HG03135 (cell line): ENCODE data around the gene S100P.
"Not testable (repeated sequence)": the region's sequence is repeated elsewhere in the genome, so short reads cannot be mapped to it uniquely, and the experiment has no call there.

Experiments used
- ATAC-seq: cut with Tn5 transposase; IDR thresholded peaks from one replicate; pipeline ENCODE4 v1.9.1; 2021; ENCODE audit warnings: mild to moderate bottlenecking, moderate library complexity; ENCODE audit not compliant: unreplicated experiment

S100P gene

DNA sequence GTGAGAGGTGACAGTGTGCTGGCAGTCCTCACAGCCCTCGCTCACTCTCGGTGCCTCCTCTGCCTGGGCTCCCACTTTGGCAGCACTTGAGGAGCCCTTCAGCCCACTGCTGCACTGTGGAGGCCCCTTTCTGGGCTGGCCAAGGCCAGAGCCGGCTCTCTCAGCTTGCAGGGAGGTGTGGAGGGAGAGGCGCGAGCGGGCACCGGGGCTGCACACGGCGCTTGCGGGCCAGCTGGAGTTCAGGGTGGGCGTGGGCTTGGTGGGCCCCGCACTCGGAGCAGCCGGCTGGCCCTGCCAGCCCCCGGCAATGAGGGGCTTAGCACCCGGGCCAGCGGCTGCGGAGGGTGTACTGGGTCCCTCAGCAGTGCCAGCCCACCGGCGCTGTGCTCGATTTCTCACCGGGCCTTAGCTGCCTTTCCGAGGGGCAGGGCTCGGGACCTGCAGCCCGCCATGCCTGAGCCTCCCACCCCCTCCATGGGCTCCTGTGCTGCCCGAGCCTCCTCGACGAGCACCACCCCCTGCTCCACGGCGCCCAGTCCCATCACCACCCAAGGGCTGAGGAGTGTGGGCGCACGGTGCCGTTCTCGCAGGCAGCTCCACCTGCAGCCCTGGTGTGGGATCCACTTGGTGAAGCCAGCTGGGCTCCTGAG lies 21.0 kb upstream of the S100P start:
- not testable (repeated sequence) for ATAC-seq

DNA sequence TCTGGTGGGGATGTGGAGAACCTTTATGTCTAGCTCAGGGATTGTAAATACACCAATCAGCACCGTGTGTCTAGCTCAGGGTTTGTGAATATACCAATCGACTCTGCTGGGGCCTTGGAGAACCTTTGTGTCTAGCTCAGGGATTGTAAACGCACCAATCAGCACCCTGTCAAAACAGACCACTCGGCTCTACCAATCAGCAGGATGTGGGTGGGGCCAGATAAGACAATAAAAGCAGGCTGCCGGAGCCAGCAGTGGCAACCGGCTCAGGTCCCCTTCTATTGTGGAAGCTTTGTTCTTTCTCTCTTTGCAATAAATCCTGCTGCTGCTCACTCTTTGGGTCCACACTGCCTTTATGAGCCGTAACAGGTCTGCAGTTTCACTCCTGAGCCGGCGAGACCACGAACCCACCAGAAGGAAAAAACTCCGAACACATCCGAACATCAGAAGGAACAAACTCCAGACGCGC lies 20.5 kb upstream of the S100P start:
- not testable (repeated sequence) for ATAC-seq

DNA sequence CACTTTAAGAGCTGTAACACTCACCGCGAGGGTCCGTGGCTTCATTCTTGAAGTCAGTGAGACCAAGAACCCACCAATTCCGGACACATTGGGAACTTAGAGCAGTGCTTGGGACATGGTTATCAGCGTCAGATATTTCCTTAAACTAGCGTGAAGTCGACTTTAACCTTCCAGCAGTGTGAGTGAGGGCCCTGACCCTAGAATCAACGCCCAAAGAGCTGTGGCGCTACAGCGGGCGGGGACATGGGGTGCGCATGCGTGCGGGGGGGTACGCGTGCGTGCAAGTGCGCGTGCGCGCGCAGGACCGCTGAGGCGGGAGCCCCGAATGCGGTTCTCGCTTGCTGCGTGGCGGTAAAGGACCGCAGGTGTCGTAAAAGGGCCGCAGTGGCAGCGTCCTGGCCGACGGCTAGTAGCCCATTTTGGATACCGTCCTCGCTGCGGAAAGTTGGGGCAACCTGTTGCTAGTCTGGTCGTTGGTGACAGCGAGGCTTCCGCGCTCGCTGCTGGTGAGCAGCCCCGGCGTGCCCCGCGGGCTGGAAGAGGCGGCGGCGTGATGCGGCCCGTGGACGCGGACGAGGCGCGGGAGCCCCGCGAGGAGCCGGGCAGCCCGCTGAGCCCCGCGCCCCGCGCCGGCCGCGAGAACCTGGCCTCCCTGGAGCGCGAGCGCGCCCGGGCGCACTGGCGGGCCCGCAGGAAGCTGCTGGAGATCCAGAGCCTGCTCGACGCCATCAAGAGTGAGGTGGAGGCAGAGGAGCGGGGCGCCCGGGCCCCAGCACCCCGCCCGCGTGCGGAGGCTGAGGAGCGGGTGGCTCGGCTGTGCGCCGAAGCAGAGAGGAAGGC lies 19.8 kb upstream of the S100P start:
- ATAC-seq = peak; percentile 77

DNA sequence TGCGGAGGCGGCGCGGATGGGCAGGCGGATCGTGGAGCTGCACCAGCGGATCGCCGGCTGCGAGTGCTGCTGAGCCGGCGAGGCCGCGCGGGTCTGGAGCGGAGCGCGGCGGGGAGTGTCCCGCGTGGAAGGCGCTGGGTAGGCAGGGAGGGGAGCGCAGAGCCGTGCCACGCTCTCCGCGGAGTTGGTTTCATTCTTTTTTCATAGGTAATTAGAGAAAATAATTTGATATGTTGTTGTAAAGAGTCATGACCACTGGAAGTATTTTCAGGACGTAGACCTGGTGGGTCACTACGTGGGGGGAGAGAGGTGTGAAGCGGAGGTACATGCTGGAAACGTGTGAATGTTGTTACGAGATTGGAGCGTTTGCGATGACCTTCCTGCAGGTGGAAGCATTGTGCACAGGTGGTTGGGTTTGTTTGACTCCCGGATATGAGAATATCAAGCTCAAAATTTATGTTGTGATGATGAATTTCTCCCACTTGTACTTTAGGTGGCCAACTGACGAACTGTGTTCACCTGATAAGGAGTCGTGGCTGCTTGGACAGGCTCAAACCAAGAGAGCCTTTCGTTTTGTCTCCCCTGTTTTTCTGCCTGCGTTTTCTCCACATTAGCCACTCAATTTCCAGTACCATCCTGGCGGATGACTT lies 19.1 kb upstream of the S100P start:
- ATAC-seq = peak; percentile 41

DNA sequence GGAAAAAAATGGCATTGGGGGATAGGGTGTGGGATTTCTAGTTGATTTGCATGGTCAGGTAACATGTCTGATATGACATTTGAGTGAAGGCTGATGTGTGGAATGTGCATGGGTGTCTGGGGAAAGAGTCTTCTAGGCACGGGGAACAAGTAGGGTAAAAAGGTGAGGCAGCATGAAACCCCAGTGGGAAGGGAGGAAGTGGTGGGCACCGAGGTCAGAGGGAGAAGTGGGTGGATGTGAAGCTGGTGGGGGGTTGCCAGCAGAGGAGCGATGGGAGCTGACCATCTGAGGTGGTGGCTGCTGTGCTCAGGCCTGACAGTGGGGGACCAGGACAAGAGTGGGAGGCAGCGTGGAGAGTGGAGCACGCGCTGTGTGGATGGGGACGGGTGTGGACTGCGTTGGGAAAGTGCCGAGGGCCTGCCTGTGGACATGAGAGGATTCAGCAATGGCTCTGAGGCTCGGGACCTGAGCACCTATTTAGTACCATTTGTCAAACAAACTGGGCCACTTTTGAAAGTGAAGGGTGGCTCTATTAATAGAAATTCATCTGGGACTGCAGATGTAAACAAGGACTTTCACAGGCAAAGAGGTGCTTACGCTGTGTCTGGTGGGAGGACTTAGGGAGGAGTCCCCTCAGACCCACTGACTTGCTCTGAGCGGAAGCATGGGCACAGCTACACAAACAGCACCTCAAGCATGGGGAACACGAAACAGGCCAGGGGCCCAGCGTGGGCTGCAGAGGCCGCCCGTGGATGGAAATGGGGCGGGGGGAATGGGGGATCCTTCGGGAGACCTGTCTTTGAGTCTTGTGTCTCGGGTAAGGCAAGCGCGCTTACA lies 16.7 kb upstream of the S100P start:
- ATAC-seq = no peak

DNA sequence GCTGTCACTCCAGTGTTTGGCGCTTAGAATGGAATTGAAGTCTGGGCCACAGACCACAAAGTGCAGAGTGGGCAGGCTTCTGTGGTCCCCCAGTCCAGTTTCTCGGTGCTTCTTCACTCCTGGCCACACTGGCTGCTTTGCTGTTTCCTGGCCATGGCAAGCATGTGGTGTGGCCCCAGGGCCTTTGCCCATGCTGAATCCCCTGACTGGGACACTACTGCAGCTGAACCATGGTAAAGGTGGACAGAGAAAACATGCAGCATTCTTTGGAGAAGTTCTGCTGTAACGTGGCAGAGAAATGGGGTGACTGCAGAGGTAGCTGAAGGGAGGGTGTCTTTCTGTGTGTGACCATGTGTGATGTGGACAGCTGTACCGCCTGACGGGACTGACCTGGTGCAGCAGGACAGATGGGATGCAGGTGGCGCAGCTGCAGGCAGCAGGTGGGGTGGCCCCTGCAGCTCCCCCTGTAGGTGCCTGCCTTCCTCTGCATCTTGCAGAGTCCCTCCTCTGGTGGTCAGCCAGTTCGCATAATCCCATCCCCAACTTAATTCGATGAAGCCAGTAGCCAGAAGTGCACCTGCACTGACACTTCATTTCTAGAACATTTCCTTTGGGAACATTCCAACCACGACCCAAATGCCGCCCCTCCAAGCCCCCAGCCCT lies 13.2 kb upstream of the S100P start:
- no peak for ATAC-seq

DNA sequence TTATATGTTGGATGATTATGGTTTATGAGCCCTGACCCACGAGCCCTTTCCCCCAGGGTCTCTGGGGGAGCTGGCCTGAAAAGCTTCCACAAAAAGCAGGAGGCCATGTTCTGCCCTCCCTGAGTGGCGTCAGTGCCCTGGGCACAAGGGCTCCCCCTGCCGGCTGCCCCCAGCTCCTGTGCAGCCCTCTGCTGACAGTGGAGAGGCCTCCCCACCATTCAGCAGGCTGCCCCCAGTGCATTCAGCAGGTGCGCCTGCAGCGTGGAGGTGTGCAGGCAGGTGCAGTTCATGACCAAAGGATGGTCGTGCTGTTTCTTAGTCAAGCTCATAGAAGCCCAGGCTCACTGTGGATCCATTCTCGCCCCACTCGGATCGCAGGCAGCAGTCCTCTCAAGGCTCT lies 12.5 kb upstream of the S100P start:
- ATAC-seq = no peak

DNA sequence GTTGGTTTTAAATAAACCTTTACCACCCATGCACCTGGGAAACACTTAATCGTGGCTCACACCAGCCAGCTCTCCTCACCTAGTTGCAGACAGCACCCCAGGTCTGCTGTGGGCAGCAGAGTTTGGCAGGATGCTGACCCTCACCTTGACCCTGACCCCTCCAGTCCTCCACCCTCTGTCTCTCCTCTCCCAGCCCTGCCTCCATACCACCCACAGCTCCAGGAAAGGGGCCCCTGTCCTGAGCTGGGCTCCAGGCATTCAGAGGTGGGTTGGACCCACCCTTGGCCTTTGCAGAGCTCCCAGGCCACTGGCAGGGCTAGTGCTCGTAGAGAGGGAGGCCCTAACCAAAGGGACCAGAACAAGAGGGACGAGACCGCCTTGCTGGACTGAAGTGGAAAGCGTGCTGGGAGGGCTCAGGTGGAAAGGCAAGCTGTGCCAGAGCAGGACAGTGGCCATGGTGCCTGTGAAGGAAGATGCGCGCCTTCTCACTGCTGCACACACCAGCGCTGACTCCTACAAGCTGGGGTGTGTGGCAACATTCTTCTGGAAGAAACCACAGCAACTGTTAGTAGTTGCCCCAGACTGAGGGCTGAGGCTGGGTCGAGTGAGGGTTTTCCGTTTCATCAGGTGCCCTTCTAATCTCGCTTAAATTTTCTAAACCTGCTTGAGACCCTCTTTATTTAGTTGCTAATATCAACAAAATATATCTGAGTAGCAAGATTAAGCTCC lies 10.7 kb upstream of the S100P start:
- ATAC-seq = no peak

DNA sequence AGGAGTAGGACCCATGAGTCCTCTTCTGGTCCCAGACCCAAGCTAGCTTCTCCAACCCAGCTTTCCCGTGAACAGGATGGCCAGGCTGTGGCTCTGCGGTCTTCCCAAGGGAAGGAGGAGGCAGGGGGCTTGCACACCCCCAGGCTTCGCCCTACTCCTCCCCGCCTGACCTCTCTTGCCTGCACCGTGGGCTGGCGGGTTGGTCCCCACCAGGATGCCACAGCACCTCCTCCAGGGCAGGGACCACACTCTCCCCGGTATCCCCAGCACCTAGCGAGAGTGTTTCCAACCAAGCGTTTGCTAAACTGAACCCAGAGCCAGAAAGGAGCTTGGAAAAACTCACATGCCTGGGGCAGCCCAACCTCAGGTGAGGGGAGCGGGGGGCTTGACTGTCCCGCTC lies 9.0 kb upstream of the S100P start:
- ATAC-seq = no peak

DNA sequence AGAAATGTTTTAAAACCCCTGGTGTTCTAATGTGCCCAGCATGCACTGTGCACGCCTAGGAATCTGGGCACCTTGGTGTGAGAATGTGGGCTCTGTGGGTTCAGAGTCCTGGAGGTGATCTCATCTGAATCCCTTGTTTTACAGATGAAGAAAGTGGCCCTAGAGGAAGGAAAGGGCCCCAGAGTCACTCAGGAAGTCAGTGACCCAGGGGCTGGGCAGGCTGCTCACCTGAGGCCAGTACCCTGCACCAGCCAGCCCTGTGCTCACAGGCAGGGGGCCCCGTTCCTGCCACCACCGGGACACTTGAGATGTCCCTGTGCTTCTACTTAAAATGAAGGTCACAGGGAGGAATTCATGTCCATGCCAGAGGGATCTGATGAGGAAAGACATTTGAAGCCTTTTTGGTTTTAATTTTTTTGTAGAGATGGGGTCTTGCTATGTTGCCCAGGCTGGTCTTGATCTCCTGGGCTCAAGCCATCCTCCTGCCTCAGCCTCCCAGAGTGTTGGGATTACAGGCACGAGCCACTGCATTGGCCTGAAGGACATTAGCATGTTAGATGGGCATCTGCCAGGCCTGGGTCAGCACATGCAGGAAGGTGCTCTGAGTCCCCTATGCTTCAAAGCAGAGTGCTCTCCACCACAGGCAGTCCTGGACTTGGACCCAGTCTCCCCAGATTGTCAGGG lies 7.4 kb upstream of the S100P start:
- no peak for ATAC-seq

DNA sequence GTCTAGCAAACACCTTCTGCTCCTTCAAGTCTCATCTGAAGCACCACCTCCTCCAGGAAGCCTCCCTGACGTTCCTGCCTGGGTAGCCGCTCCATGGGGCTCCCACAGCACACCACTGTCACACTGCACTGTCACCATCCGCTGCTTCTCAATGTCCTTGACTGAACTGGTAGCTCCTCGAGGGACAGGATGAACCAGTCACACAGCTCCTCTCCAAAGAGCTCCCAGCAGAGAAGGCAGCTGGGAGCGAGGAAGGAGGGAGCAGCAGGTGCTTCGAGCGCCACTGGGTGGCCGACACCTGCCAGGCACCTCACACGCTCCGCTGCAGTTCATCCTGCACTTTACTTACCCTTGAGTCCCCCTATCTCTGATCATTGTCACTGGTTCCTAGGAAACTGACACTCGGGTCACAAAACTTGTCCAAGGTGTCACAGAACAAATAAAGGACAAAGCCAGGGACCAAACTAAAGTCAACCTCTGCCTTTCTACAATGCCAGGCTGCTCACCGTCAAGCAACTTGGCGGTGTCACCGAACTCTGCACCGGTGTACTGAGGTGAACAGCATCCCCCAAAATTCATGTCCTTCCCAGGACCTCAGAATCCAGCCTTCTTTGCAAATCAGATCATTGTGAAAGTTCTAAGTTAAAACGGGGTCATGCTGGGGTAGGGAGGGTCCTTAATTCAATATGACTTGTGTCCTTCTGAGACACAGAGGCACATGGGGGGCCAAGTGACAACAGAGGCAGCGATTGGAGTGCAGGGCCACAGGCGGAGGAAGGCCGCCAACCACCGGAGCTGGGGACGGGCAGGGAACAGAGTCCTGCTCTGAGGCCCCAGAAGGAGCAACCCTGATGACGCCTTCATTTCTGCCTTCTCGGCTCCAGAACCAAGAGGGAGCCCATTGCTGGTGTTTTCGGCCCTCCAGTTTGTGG lies 5.5 kb upstream of the S100P start:
- ATAC-seq = no peak

DNA sequence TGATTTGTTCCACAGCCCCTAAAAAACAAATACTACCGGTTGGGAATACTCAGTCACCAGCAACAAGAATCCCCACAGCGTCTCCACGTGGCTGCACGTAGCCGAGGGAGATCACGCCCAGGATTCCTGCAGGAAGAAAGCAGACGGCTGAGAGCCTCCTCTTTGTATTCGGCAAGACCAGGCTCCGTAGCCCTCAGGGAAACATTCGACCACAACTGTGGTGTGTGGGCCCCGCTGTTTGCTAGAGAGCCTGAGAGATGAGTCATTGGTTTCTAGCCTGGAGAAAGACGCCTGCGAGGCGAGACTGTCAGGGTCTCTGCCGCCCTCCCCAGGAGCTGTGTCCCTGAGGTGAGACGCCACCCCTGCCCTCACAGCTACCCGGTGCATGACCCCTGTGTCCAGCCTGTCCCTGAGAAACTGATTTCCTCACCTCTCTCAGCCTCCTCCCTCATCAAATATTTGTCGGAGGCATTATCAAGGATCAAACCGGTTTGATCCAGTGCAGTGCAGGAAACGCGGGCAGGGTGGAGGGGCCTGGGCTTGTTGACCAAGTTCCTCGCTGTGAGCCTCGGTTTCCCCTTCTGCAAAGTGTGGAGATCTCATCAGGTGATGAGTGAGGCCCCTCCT lies 4.7 kb upstream of the S100P start:
- ATAC-seq = peak; percentile 72

DNA sequence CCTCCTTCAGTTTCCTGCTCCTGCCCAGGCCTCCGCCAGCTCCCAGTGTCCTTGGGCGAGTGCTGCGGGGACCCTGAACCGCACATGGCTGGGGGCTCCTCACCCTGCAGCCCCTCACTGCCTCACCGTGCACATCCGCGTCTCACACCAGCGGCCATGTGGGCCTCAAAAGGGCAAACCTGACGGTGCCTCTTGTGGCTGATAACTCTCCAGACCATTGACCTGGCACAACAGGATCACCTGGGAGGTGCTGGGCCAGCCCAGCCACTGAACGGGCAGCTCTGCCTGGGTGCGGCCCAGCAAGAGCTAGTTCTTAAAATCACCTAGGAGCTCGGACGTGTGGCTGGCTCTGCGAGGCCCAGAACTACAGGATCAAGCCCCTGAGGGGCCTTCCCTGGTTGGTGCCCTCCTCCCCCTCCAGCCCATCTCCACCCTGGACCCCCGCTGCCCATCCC lies 4.1 kb upstream of the S100P start:
- ATAC-seq = no peak

DNA sequence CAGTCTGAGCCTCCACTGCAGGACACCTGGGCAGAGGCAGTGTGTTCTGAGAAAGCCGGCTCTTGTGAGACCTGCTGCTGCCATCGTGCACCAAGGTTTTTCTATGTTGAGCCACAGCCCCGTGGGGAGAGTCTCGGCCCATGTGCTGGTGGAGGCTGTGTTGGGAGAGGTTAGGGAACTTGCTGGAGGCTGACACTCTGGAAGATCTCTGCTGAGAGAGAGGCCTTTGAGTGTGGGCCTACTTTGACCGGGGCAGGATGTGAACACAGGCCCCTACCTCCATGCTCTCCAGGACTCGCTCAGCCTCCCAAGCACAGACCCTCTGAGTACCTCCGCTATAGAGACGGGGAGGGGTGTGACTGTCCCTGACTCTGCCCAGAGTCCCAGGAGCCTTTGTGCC lies 1.3 kb upstream of the S100P start:
- no peak for ATAC-seq

DNA sequence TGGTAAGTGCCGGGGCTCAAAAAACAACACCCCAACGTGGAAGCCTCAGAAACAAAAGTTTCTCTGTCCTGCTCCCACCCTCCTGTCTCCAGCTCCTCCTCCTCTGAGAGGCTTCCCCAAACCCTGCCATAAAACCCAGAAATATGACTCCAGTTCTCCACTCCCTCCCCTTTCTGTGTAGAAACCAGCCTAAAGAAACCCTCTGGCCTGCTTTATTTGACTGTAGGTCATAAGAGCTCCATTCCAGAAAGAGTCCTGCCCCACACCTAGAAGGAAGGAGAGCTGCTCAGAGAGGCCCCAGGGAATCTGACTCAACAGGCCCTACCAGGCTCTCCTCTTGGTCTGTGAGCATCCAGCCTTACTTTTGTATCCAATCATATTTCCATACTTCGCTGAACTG lies 872 bp upstream of the S100P start:
- no peak for ATAC-seq

DNA sequence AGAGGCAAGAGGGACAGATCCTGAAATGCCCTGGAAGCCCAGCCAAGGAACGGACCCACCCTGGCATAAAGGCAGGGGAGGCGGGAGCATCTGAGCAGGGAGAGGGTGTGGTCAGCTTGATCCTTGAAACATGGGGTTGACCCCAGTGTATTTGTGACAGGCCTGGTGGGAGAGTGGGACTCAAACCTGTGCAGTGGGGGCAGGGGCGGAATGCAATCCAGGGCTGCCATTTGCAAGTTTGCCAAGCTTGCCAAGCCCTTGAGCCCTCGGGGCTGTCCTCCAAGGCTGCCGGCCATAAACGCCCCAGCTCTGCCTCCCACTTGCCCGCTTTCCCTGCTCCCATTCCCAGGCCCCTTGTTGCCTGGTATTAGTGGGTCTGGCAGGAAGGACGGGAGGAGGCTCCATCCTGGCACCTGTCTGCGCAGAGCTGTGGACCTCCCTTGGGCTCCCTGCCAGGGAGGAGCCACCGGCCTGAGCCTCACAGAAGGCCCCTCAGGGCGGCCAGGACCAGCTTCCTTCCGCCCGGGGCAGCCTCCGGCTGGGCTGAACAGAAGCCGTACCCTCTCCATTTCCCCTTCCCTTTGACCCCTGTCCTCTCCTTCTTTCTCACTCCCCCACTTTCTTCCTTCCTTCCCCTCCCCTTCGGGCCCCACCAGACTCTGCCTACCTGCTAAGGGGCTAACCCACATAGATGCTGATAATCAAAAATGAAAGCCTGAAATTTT lies 661 bp downstream of the S100P start:
- no peak for ATAC-seq
